ENCODE data around the gene ARL6IP1. TPM values are rescaled to one million over a fixed set of nuclear protein-coding genes. Genes with fewer than 3 reads are reported as not detected.
"Not testable (repeated sequence)": the region's sequence is repeated elsewhere in the genome, so short reads cannot be mapped to it uniquely, and the experiment has no call there.

The ARL6IP1 gene
- total and polyA plus RNA-seq, 2 of the 4 experiments (the other 2 are of a cell fraction): 78.1 to 190 TPM

DNA sequence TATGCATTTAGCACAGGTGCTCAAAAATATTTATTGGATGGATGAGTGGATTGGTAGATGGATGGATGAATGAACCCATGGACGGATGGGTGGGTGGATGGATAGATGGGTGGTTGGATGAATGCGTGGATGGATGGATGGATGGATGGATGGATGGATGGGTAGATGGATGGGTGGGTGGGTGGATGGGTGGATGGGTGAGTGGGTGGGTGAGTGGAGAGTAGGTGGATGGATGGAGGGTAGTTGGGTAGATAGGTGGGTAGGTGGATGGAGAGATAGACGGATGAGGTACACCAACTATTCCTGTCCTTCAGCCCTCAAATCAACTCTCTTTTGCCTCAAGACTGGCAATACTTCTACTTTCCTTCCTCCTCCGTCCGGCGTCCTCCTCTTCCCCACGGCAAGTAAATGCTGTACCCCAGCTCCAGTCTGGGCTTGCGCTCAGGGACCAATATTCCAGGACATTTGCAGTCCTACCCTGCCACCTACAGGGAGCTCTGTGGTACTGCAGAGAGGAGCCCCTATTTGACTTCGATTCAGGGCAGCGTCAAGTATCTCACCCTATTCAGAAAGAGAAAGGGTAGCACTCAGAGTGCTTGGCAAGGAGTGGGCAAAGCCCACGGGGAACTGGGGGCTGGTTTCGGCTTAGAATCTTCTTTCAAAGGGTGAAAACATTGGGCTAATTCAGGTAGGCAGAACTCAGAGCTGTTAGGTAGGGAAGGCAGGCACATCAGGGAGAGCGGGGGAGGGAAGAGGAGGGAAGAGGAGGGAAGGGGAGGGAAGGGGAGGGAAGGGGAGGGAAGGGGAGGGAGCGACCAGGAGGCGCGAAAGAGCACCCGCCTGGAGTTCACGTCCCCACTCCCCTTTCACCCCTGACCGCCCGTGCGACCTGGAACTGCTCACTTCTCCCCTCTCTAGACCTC is 41.5 kb downstream of the ARL6IP1 start:
- H2BK15ac ChIP-seq (ENCODE audit: low read depth, low read length); dilution Hi-C loops (cut with HindIII; ENCODE audit: low sequenced_read_pairs, unreplicated experiment); H2BK5ac ChIP-seq (ENCODE audit: low read depth, low read length, poor library complexity, severe bottlenecking); H3K4ac ChIP-seq (ENCODE audit: low read depth, low read length); H3K9me1 ChIP-seq (ENCODE audit: insufficient read depth, low read length); in situ Hi-C loops (cut with MboI; ENCODE audit: low sequenced_read_pairs); H3K56ac ChIP-seq (ENCODE audit: extremely low read depth, insufficient read depth, low read length); BruUV-seq (replicated peaks); H3K79me1 ChIP-seq (ENCODE audit: low read depth in 1 of 2, low read length in 2 of 2); H3K9ac ChIP-seq (ENCODE audit: low read depth, low read length); H3K18ac ChIP-seq (ENCODE audit: low read depth, low read length); H3K23ac ChIP-seq (ENCODE audit: low read depth, low read length); H3K4me2 ChIP-seq (ENCODE audit: low read depth, low read length); POLR2A ChIA-PET (ENCODE audit: unreplicated experiment); H3K4me3 ChIP-seq (ENCODE audit: insufficient read depth, low read depth, low read length); H4K5ac ChIP-seq (ENCODE audit: low read depth, low read length); intact Hi-C loops (cut with micrococcal nuclease); H4K20me1 ChIP-seq (ENCODE audit: insufficient read depth, low read length); CTCF ChIA-PET; H3K4me1 ChIP-seq (ENCODE audit: control insufficient read depth, insufficient read depth, low read length); H3K9me3 ChIP-seq (ENCODE audit: control insufficient read depth, insufficient read depth, low read length); H4K8ac ChIP-seq (ENCODE audit: low read depth in 2 of 2, low read length in 2 of 2); H2AK5ac ChIP-seq (ENCODE audit: low read depth, low read length); H3K27ac ChIP-seq (ENCODE audit: insufficient read depth, low read length); H2AFZ ChIP-seq (replicated peaks; ENCODE audit: low read length, poor library complexity); H4K91ac ChIP-seq (ENCODE audit: insufficient read depth, low read depth, low read length); H2AK9ac ChIP-seq (replicated peaks; ENCODE audit: low read depth, low read length, poor library complexity); H3K14ac ChIP-seq (replicated peaks; ENCODE audit: low read depth, low read length); DNase-seq; H2BK120ac ChIP-seq (ENCODE audit: low read depth, low read length); H3K36me3 ChIP-seq (ENCODE audit: control insufficient read depth, insufficient read depth, low read length); H2BK20ac ChIP-seq (ENCODE audit: low read depth, low read length); H3K27me3 ChIP-seq (ENCODE audit: control insufficient read depth, insufficient read depth, low read length): not testable (repeated sequence)
- WGBS, 2 experiments (ENCODE audit: extremely low coverage in 2 of 2, insufficient read length in 1 of 2): 48% methylated on average over 2 of the region's 21 CpGs; no CpG with 5 or more reads in 1 of the 2 experiments
- TF ChIP-seq, protein P1, sequence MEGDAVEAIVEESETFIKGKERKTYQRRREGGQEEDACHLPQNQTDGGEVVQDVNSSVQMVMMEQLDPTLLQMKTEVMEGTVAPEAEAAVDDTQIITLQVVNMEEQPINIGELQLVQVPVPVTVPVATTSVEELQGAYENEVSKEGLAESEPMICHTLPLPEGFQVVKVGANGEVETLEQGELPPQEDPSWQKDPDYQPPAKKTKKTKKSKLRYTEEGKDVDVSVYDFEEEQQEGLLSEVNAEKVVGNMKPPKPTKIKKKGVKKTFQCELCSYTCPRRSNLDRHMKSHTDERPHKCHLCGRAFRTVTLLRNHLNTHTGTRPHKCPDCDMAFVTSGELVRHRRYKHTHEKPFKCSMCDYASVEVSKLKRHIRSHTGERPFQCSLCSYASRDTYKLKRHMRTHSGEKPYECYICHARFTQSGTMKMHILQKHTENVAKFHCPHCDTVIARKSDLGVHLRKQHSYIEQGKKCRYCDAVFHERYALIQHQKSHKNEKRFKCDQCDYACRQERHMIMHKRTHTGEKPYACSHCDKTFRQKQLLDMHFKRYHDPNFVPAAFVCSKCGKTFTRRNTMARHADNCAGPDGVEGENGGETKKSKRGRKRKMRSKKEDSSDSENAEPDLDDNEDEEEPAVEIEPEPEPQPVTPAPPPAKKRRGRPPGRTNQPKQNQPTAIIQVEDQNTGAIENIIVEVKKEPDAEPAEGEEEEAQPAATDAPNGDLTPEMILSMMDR (conservative IDR thresholded peaks at IDR 0.05; ENCODE audit: low read depth, low read length): peak; percentile 44
- TF ChIP-seq RAD21 (IDR thresholded peaks at IDR 0.05; ENCODE audit: low read length): peak; percentile 57
- peak; percentile 98 for ATAC-seq (ENCODE audit: low read depth)

DNA sequence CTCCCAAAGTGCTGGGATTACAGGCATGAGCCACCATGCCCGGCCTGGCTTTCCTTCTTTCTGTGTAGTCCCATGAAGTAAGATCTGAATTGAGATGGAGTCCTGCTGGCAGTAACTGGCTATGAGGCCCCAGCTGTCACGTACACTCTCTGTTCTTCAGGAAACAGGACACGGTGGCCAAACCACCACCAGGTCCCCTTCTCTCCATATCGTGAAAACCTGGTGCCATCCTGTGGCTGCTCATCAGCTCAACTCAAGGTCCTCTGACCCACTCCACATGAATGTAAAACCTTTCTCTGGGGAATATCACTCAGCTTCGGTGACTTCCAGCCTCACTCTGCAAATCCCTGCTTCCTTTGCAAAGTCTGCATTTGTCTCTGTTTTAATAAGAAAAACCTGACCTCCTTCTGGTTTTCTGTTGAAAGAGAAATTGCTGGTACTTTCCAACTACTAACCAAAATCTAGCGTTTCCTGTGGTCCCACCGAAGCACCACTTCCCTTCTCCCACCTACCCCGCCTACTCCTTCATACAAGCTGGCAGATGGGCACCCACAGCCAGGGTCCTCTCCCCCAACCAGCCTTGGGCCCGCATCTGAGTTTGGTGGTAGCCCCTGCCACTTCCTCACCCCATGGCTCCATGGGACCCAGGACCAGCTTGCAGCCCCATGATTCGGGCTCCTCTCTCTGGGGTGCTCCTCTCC is 43.2 kb downstream of the ARL6IP1 start:
- H3K27me3 ChIP-seq (ENCODE audit: control insufficient read depth, insufficient read depth, low read length); H3K9me3 ChIP-seq (ENCODE audit: control insufficient read depth, insufficient read depth, low read length); H3K56ac ChIP-seq (ENCODE audit: extremely low read depth, insufficient read depth, low read length); POLR2A ChIA-PET (ENCODE audit: unreplicated experiment); dilution Hi-C loops (cut with HindIII; ENCODE audit: low sequenced_read_pairs, unreplicated experiment); H3K36me3 ChIP-seq (ENCODE audit: control insufficient read depth, insufficient read depth, low read length); ATAC-seq (ENCODE audit: low read depth); H4K20me1 ChIP-seq (ENCODE audit: insufficient read depth, low read length); H2AFZ ChIP-seq (replicated peaks; ENCODE audit: low read length, poor library complexity); H2AK5ac ChIP-seq (ENCODE audit: low read depth, low read length); H3K4me3 ChIP-seq (ENCODE audit: insufficient read depth, low read depth, low read length); H2BK20ac ChIP-seq (ENCODE audit: low read depth, low read length); H3K79me1 ChIP-seq (ENCODE audit: low read depth in 1 of 2, low read length in 2 of 2); H3K27ac ChIP-seq (ENCODE audit: insufficient read depth, low read length); H2BK120ac ChIP-seq (ENCODE audit: low read depth, low read length); H2AK9ac ChIP-seq (replicated peaks; ENCODE audit: low read depth, low read length, poor library complexity); H3K14ac ChIP-seq (replicated peaks; ENCODE audit: low read depth, low read length); H4K91ac ChIP-seq (ENCODE audit: insufficient read depth, low read depth, low read length); CTCF ChIA-PET; H4K8ac ChIP-seq (ENCODE audit: low read depth in 2 of 2, low read length in 2 of 2); H3K23ac ChIP-seq (ENCODE audit: low read depth, low read length); H3K4me1 ChIP-seq (ENCODE audit: control insufficient read depth, insufficient read depth, low read length); H3K9ac ChIP-seq (ENCODE audit: low read depth, low read length); H2BK5ac ChIP-seq (ENCODE audit: low read depth, low read length, poor library complexity, severe bottlenecking); H3K18ac ChIP-seq (ENCODE audit: low read depth, low read length); H3K4ac ChIP-seq (ENCODE audit: low read depth, low read length); DNase-seq; in situ Hi-C loops (cut with MboI; ENCODE audit: low sequenced_read_pairs); H2BK15ac ChIP-seq (ENCODE audit: low read depth, low read length); H3K4me2 ChIP-seq (ENCODE audit: low read depth, low read length); H3K9me1 ChIP-seq (ENCODE audit: insufficient read depth, low read length); intact Hi-C loops (cut with micrococcal nuclease); H4K5ac ChIP-seq (ENCODE audit: low read depth, low read length); BruUV-seq (replicated peaks): not testable (repeated sequence)
- no CpG with 5 or more reads among the region's 10 CpGs for WGBS, 2 experiments (ENCODE audit: extremely low coverage in 2 of 2, insufficient read length in 1 of 2)
